ENCODE results near the gene PTPN3. TPM values are rescaled to one million over a fixed set of nuclear protein-coding genes. Genes with fewer than 3 reads are reported as not detected.

PTPN3 gene
- total RNA-seq, 2 experiments from 2014 or later: 0.58 to 1.3 TPM

GRCh38 chr9:109491590-109491989 lies 6.5 kb downstream of the PTPN3 start:
- ATAC-seq: no peak
- H3K9me3 Mint-ChIP-seq: no peaks in the 10 kb centered on the region
- H3K27ac Mint-ChIP-seq: no peak overlapping the region
- CTCF ChIA-PET: interaction anchor here (1.9 kb wide), 1 partner anchor 22 kb away, joined by 6 read pairs; no protein-coding TSS in a partner anchor
- peaks cover 14% of the 10 kb centered on the region for H3K27me3 Mint-ChIP-seq
- H3K4me1 Mint-ChIP-seq (ENCODE audit: low read depth): no peaks in the 10 kb centered on the region
- H3K36me3 Mint-ChIP-seq (ENCODE audit: low read depth): no peaks in the 10 kb centered on the region
- no peak for DNase-seq
- no peak overlapping the region for H3K4me3 Mint-ChIP-seq
- intact Hi-C loops (cut with micrococcal nuclease): no loop called here
- POLR2A ChIA-PET: no interaction called here
- TF ChIP-seq CTCF (IDR thresholded peaks at IDR 0.05): no peak

GRCh38 chr9:109488791-109489492 lies 9.2 kb downstream of the PTPN3 start:
- no peak for TF ChIP-seq CTCF (IDR thresholded peaks at IDR 0.05)
- ATAC-seq (no peak), DNase-seq (no peak)
- intact Hi-C loops (cut with micrococcal nuclease): no loop called here
- CTCF ChIA-PET: no interaction called here
- H3K9me3 Mint-ChIP-seq: no peaks in the 10 kb centered on the region
- no peak overlapping the region for H3K4me3 Mint-ChIP-seq
- H3K27ac Mint-ChIP-seq: no peak overlapping the region
- no peaks in the 10 kb centered on the region for H3K36me3 Mint-ChIP-seq (ENCODE audit: low read depth)
- H3K27me3 Mint-ChIP-seq: peaks cover 6% of the 10 kb centered on the region
- H3K4me1 Mint-ChIP-seq (ENCODE audit: low read depth): no peaks in the 10 kb centered on the region
- POLR2A ChIA-PET: no interaction called here

GRCh38 chr9:109488351-109488750 lies 9.8 kb downstream of the PTPN3 start:
- DNase-seq: no peak
- no peaks in the 10 kb centered on the region for H3K36me3 Mint-ChIP-seq (ENCODE audit: low read depth)
- H3K4me3 Mint-ChIP-seq: no peak overlapping the region
- no peak for ATAC-seq
- intact Hi-C loops (cut with micrococcal nuclease): no loop called here
- H3K9me3 Mint-ChIP-seq: no peaks in the 10 kb centered on the region
- peaks cover 6% of the 10 kb centered on the region for H3K27me3 Mint-ChIP-seq
- no peaks in the 10 kb centered on the region for H3K4me1 Mint-ChIP-seq (ENCODE audit: low read depth)
- H3K27ac Mint-ChIP-seq: no peak overlapping the region
- no peak for TF ChIP-seq CTCF (IDR thresholded peaks at IDR 0.05)
- ChIA-PET POLR2A (no interaction called here), CTCF (no interaction called here)

GRCh38 chr9:109487247-109487646 lies 10.9 kb downstream of the PTPN3 start:
- Mint-ChIP-seq H3K27ac (no peak overlapping the region), H3K36me3 (ENCODE audit: low read depth) (no peaks in the 10 kb centered on the region), H3K27me3 (peaks cover 8% of the 10 kb centered on the region), H3K4me3 (no peak overlapping the region), H3K9me3 (no peaks in the 10 kb centered on the region), H3K4me1 (ENCODE audit: low read depth) (no peaks in the 10 kb centered on the region)
- no peak for TF ChIP-seq CTCF (IDR thresholded peaks at IDR 0.05)
- intact Hi-C loops (cut with micrococcal nuclease): no loop called here
- POLR2A ChIA-PET: no interaction called here
- DNase-seq (no peak), ATAC-seq (no peak)
- CTCF ChIA-PET: no interaction called here

GRCh38 chr9:109483744-109484429 lies 14.2 kb downstream of the PTPN3 start:
- ATAC-seq: no peak
- intact Hi-C loops (cut with micrococcal nuclease): no loop called here

More at GRCh38 chr9:109483744-109484429, 14.2 kb downstream of the PTPN3 start:
- Mint-ChIP-seq H3K9me3 (no peaks in the 10 kb centered on the region), H3K27me3 (peaks cover 9% of the 10 kb centered on the region), H3K4me3 (no peak overlapping the region), H3K27ac (no peak overlapping the region), H3K4me1 (ENCODE audit: low read depth) (no peaks in the 10 kb centered on the region), H3K36me3 (ENCODE audit: low read depth) (no peaks in the 10 kb centered on the region)
- TF ChIP-seq CTCF (IDR thresholded peaks at IDR 0.05): no peak
- ChIA-PET POLR2A (no interaction called here), CTCF (interaction anchor here (1.7 kb wide), 1 partner anchor 43 kb away, joined by 5 read pairs; no protein-coding TSS in a partner anchor)
- DNase-seq: no peak
